Suprapubic skin (tissue), 3 donors: ENCODE results near the gene PCBP3.

Experiments
- CTCF ChIP-seq, 2 donors: fragments of 200-600 bp in 1 of 2; fragments of 450-650 bp in 1 of 2; sonication (generic) in 1 of 2; IDR thresholded peaks; one replicate each; pipeline ENCODE4 v1.5.1; 2016 to 2019; ENCODE audit warnings: antibody characterized with exemption in 2 of 2, mild to moderate bottlenecking in 1 of 2, moderate library complexity in 1 of 2
- POLR2AphosphoS5 ChIP-seq, 3 donors: sonication (generic); formaldehyde crosslinking; IDR thresholded peaks; one replicate each; pipeline ENCODE4 v1.6.1; 2017; ENCODE audit warnings: antibody characterized with exemption in 3 of 3

- TF ChIP-seq POLR2AphosphoS5 (IDR thresholded peaks at IDR 0.05) (no peak), CTCF (IDR thresholded peaks at IDR 0.05) (no peak)
Measured at GRCh38 chr21:45859041-45859761, 215.7 kb downstream of the PCBP3 start.
